Measurements from ENCODE around the gene PLXNB2.
A peak's percentile ranks its signal among the peaks of the same experiment; 100 is the strongest.
"Not testable (repeated sequence)": the region's sequence is repeated elsewhere in the genome, so short reads cannot be mapped to it uniquely, and the experiment has no call there.

The PLXNB2 gene

GRCh38 chr22:50281384-50281760, 26.1 kb downstream of the PLXNB2 start:
- DNase-seq (ENCODE audit: low read depth in 2 of 2, low spot score in 1 of 2) = no peak

GRCh38 chr22:50280708-50281383, 26.6 kb downstream of the PLXNB2 start:
- DNase-seq (ENCODE audit: low read depth in 2 of 2, low spot score in 1 of 2) = no peak

- DNase-seq (ENCODE audit: low read depth in 2 of 2, low spot score in 1 of 2) = no peak
Measured at GRCh38 chr22:50280022-50280707, 27.3 kb downstream of the PLXNB2 start.

- DNase-seq (ENCODE audit: low read depth in 2 of 2, low spot score in 1 of 2) = no peak
Measured at GRCh38 chr22:50278956-50279619, 28.4 kb downstream of the PLXNB2 start.

GRCh38 chr22:50278461-50278860, 29.0 kb downstream of the PLXNB2 start:
- no peak for DNase-seq (ENCODE audit: low read depth in 2 of 2, low spot score in 1 of 2)

- DNase-seq (ENCODE audit: low read depth in 2 of 2, low spot score in 1 of 2) = no peak
Measured at GRCh38 chr22:50277761-50278160, 29.7 kb downstream of the PLXNB2 start.

GRCh38 chr22:50276143-50276542, 31.3 kb downstream of the PLXNB2 start:
- DNase-seq (ENCODE audit: low read depth in 2 of 2, low spot score in 1 of 2) = no peak

- no peak for DNase-seq (ENCODE audit: low read depth in 2 of 2, low spot score in 1 of 2)
Measured at GRCh38 chr22:50275181-50276055, 32.0 kb downstream of the PLXNB2 start.

GRCh38 chr22:50274771-50275170, 32.7 kb downstream of the PLXNB2 start:
- DNase-seq (ENCODE audit: low read depth in 2 of 2, low spot score in 1 of 2) = no peak

- no peak for DNase-seq (ENCODE audit: low read depth in 2 of 2, low spot score in 1 of 2)
Measured at GRCh38 chr22:50274311-50274710, 33.1 kb downstream of the PLXNB2 start.

GRCh38 chr22:50273781-50274180, 33.7 kb downstream of the PLXNB2 start:
- not testable (repeated sequence) for DNase-seq (ENCODE audit: low read depth in 2 of 2, low spot score in 1 of 2)

- DNase-seq (ENCODE audit: low read depth in 2 of 2, low spot score in 1 of 2) = not testable (repeated sequence)
Measured at GRCh38 chr22:50273352-50273751, 34.1 kb downstream of the PLXNB2 start.

- DNase-seq (ENCODE audit: low read depth in 2 of 2, low spot score in 1 of 2) = no peak
Measured at GRCh38 chr22:50272044-50272802, 35.2 kb downstream of the PLXNB2 start.

GRCh38 chr22:50271519-50271970, 35.9 kb downstream of the PLXNB2 start:
- DNase-seq (ENCODE audit: low read depth in 2 of 2, low spot score in 1 of 2) = no peak

- peak in 1 of 2 donors; percentile 31 for DNase-seq (ENCODE audit: low read depth in 2 of 2, low spot score in 1 of 2)
Measured at GRCh38 chr22:50270666-50271394, 36.6 kb downstream of the PLXNB2 start.

- DNase-seq (ENCODE audit: low read depth in 2 of 2, low spot score in 1 of 2) = peak; percentile 41 to 65
Measured at GRCh38 chr22:50269970-50270665, 37.3 kb downstream of the PLXNB2 start, which contains the start of gene MAPK11. Gene MAPK11, minus strand, starts transcription at chr22:50270380. Its CDS starts 88 bp downstream, at chr22:50270292.

GRCh38 chr22:50269573-50269969, 37.9 kb downstream of the PLXNB2 start:
- no peak for DNase-seq (ENCODE audit: low read depth in 2 of 2, low spot score in 1 of 2)

GRCh38 chr22:50268655-50269113, 38.8 kb downstream of the PLXNB2 start:
- no peak for DNase-seq (ENCODE audit: low read depth in 2 of 2, low spot score in 1 of 2)
